SK-N-DZ (cell line): Measurements from ENCODE around the gene ETHE1.

Experiments
- DNase-seq: peaks from one replicate; pipeline ENCODE4 v3.0.0-alpha.2; 2015; ENCODE audit warnings: low spot score

The ETHE1 gene

GRCh38 chr19:43465468-43466120 is 61.4 kb downstream of the ETHE1 start, which contains the start of gene LYPD3:
TSS of gene LYPD3 (minus strand) at chr19:43465608. CDS start at chr19:43465571, 37 bp downstream.
- no peak for DNase-seq

- peak; percentile 59 for DNase-seq
These were observed 62.7 kb downstream of the ETHE1 start for GRCh38 chr19:43464134-43464775.

GRCh38 chr19:43463381-43464133 is 63.4 kb downstream of the ETHE1 start:
- DNase-seq: peak; percentile 83

- DNase-seq: no peak
These were observed 64.1 kb downstream of the ETHE1 start for GRCh38 chr19:43462785-43463380.

GRCh38 chr19:43462383-43462782 is 64.6 kb downstream of the ETHE1 start:
- no peak for DNase-seq

- DNase-seq: no peak
These were observed 65.7 kb downstream of the ETHE1 start for GRCh38 chr19:43461303-43461702.

GRCh38 chr19:43460362-43461016 is 66.5 kb downstream of the ETHE1 start:
- no peak for DNase-seq

GRCh38 chr19:43457809-43458208 is 69.2 kb downstream of the ETHE1 start:
- no peak for DNase-seq
